Endodermal cell (in vitro differentiated cells): ENCODE measurements around the gene LRP8. TPM values are rescaled to one million over a fixed set of nuclear protein-coding genes. Genes with fewer than 3 reads are reported as not detected.

ENCODE experiments used
- DNase-seq: peaks from one replicate; pipeline ENCODE4 v3.0.0-alpha.2; 2017
- H3K27ac ChIP-seq: 2 replicates; pipeline ENCODE4 v1.5.1; 2013; ENCODE audit warnings: mild to moderate bottlenecking, low read depth, low read length, moderate library complexity
- H3K27me3 ChIP-seq: 2 replicates; pipeline ENCODE4 v1.6.1; 2013; ENCODE audit warnings: mild to moderate bottlenecking, low read length, moderate library complexity; ENCODE audit not compliant: insufficient read depth, control insufficient read depth, poor library complexity, severe bottlenecking
- H3K36me3 ChIP-seq: 2 replicates; pipeline ENCODE4 v1.7.0; 2013; ENCODE audit warnings: mild to moderate bottlenecking, low read length, moderate library complexity; ENCODE audit not compliant: control insufficient read depth, insufficient read depth
- H3K4me1 ChIP-seq: one replicate; pipeline ENCODE4 v1.7.0; 2013; ENCODE audit warnings: low read length; ENCODE audit not compliant: control insufficient read depth, insufficient read depth
- H3K4me3 ChIP-seq: 2 replicates; pipeline ENCODE4 v1.5.1; 2013; ENCODE audit warnings: mild to moderate bottlenecking, low read length, moderate library complexity
- H3K9ac ChIP-seq: 2 replicates; pipeline ENCODE4 v1.6.1; 2013; ENCODE audit warnings: mild to moderate bottlenecking, low read length, moderate library complexity; ENCODE audit not compliant: poor library complexity, severe bottlenecking; ENCODE audit errors: extremely low read depth
- H3K9me3 ChIP-seq: 2 replicates; pipeline ENCODE4 v1.6.1; 2013; ENCODE audit warnings: mild to moderate bottlenecking, low read length, moderate library complexity; ENCODE audit not compliant: control insufficient read depth
- H3K27ac Mint-ChIP-seq: 2 replicates; pipeline ENCODE4 v1.8.0; 2020; ENCODE audit warnings: mixed read lengths
- H3K27me3 Mint-ChIP-seq: 2 replicates; pipeline ENCODE4 v1.8.0; 2021; ENCODE audit warnings: mild to moderate bottlenecking, mixed read lengths; ENCODE audit not compliant: insufficient read depth
- H3K36me3 Mint-ChIP-seq: 2 replicates; pipeline ENCODE4 v1.8.0; 2020; ENCODE audit warnings: low read depth, mixed read lengths
- H3K4me1 Mint-ChIP-seq: 2 replicates; pipeline ENCODE4 v1.8.0; 2020; ENCODE audit warnings: mixed read lengths
- H3K4me3 Mint-ChIP-seq: 2 replicates; pipeline ENCODE4 v1.8.0; 2020; ENCODE audit warnings: mild to moderate bottlenecking, moderate library complexity, mixed read lengths
- H3K9me3 Mint-ChIP-seq: 2 replicates; pipeline ENCODE4 v1.8.0; 2020; ENCODE audit warnings: mild to moderate bottlenecking, mixed read lengths
- CTCF ChIP-seq: fragments of 200-600 bp; sonication (generic); conservative IDR thresholded peaks from 2 replicates; pipeline ENCODE4 v1.5.0; 2021; ENCODE audit warnings: antibody characterized with exemption, mild to moderate bottlenecking
- WGBS, 2 experiments: methylation state at CpG; one replicate each; pipeline versions ENCODE4 v1.1.5 to v1.1.7; 2013; ENCODE audit warnings: missing lambda C conversion rate in 2 of 2, mixed read lengths in 1 of 2; ENCODE audit not compliant: insufficient coverage in 1 of 2, insufficient read length in 1 of 2; 5-methylcytosine and 5-hydroxymethylcytosine counted together
- total RNA-seq, 2 donors: library from RNA; stranded (reverse); fragmentation: NEBNext Ultra II Directional in 1 of 2; extraction: Animal tissue kit (Norgen Biotek cat#: 25700) in 1 of 2; gene quantifications; 2 replicates in 1 of 2; 3 replicates in 1 of 2; pipeline ENCODE4 v1.2.1, GENCODE V29; 2021

Gene LRP8
- total RNA-seq, 2 donors from 2014 or later: 29.1 to 39.6 TPM

GRCh38 chr1:53350853-53351767, 23.2 kb upstream of the LRP8 start:
- peak overlapping the region; percentile 26 for H3K27ac Mint-ChIP-seq
- no peak for TF ChIP-seq CTCF
- H3K4me1 ChIP-seq: peaks cover 9% of the 10 kb centered on the region
- WGBS, 2 experiments: 87 to 89% methylated on average over 4 to 7 of the region's 8 CpGs
- H3K27me3 Mint-ChIP-seq: no peaks in the 10 kb centered on the region
- peaks cover 5% of the 10 kb centered on the region for H3K9me3 ChIP-seq
- no peak overlapping the region for H3K9ac ChIP-seq
- H3K27ac ChIP-seq: no peak overlapping the region
- no peaks in the 10 kb centered on the region for H3K36me3 ChIP-seq
- H3K9me3 Mint-ChIP-seq: peaks cover 6% of the 10 kb centered on the region
- no peaks in the 10 kb centered on the region for H3K36me3 Mint-ChIP-seq
- DNase-seq: peak; percentile 70
- peaks cover 30% of the 10 kb centered on the region for H3K4me1 Mint-ChIP-seq
- H3K27me3 ChIP-seq: no peaks in the 10 kb centered on the region
- no peak overlapping the region for H3K4me3 Mint-ChIP-seq
- no peak overlapping the region for H3K4me3 ChIP-seq

- no peaks in the 10 kb centered on the region for H3K36me3 ChIP-seq
- Mint-ChIP-seq H3K36me3 (no peaks in the 10 kb centered on the region), H3K27me3 (peaks cover 3% of the 10 kb centered on the region), H3K27ac (peak overlapping the region; percentile 26), H3K4me3 (no peak overlapping the region), H3K9me3 (no peaks in the 10 kb centered on the region), H3K4me1 (peaks cover 30% of the 10 kb centered on the region)
- peaks cover 9% of the 10 kb centered on the region for H3K4me1 ChIP-seq
- H3K9ac ChIP-seq: no peak overlapping the region
- DNase-seq: peak; percentile 63
- H3K9me3 ChIP-seq: no peaks in the 10 kb centered on the region
- H3K27ac ChIP-seq: no peak overlapping the region
- no peak overlapping the region for H3K4me3 ChIP-seq
- TF ChIP-seq CTCF: no peak
- H3K27me3 ChIP-seq: no peaks in the 10 kb centered on the region
- 89 to 92% methylated on average over 4 to 7 of the region's 7 CpGs for WGBS, 2 experiments
These were observed 22.3 kb upstream of the LRP8 start for GRCh38 chr1:53349968-53350852.

- WGBS, 2 experiments: 85% methylated on average over 5 of the region's 5 CpGs; no CpG with 5 or more reads in 1 of the 2 experiments
- Mint-ChIP-seq H3K36me3 (no peaks in the 10 kb centered on the region), H3K4me3 (no peak overlapping the region), H3K27me3 (peaks cover 3% of the 10 kb centered on the region), H3K9me3 (no peaks in the 10 kb centered on the region), H3K4me1 (peaks cover 32% of the 10 kb centered on the region), H3K27ac (no peak overlapping the region)
- Histone ChIP-seq H3K9me3 (no peaks in the 10 kb centered on the region), H3K36me3 (no peaks in the 10 kb centered on the region), H3K4me1 (peaks cover 9% of the 10 kb centered on the region), H3K4me3 (no peak overlapping the region), H3K27ac (no peak overlapping the region), H3K27me3 (no peaks in the 10 kb centered on the region), H3K9ac (no peak overlapping the region)
- TF ChIP-seq CTCF: no peak
- peak; percentile 43 for DNase-seq
These were observed 21.5 kb upstream of the LRP8 start for GRCh38 chr1:53349369-53349835.
